Mononuclear cell (primary cell): Measurements from ENCODE around the gene TUBB2A. TPM values are rescaled to one million over a fixed set of nuclear protein-coding genes. Genes with fewer than 3 reads are reported as not detected.

Experiments used
- H3K27me3 ChIP-seq: 2 replicates; pipeline ENCODE4 v1.6.0; 2011; ENCODE audit warnings: low read length, control low read depth; ENCODE audit not compliant: insufficient read depth
- H3K4me1 ChIP-seq: 2 replicates; pipeline ENCODE4 v1.5.1; 2011; ENCODE audit warnings: mild to moderate bottlenecking, low read length, control low read depth; ENCODE audit not compliant: insufficient read depth
- H3K4me3 ChIP-seq: 2 replicates; pipeline ENCODE4 v1.5.1; 2011; ENCODE audit warnings: mild to moderate bottlenecking, low read length, moderate library complexity
- H3K9me3 ChIP-seq: 2 replicates; pipeline ENCODE4 v1.5.1; 2011; ENCODE audit warnings: low read depth, mild to moderate bottlenecking, control low read depth, low read length
- total RNA-seq: library from RNA; depleted of rRNA; stranded (reverse); fragments of >200 nt; gene quantifications from one replicate; pipeline ENCODE4 v1.2.3, GENCODE V29; 2012

Gene TUBB2A
- total RNA-seq, 1 donor, result 14.6 TPM

DNA sequence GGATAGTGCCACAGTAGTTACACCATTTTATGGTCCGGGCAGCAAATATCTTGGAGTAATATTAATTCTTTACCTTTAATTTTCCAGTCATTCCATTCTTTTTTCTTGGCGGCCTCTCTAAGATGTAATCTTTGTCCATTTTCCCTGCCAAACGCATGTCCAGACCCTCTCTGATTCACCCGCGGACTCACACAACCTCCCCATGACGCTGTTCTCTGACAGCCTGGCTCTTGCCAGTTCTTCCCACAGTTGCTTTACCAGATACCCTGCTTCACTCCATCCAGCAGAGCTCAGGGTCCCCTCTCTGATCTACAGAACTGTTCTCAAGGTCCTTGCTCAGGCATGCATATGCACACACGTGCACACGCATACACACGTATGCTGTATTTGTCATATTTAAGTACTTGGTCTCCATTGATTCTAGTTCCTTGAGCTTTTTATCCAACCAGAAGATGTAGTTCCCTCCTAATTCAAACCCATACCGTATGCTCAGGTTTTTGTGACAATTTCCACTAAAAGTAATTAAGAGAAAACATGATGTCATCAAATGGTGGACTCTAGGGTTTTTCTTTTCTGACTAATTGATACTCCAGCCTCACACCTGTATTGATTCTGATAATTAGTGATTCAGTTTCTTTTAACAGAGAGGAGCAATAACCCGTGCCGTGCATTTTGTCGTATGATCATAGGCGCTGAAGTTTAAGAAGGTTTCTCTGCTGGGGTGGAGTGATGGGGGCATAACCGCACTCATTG lies 28.8 kb downstream of the TUBB2A start:
- H3K27me3 ChIP-seq, result no peaks in the 10 kb centered on the region
- H3K9me3 ChIP-seq, result no peaks in the 10 kb centered on the region
- H3K4me3 ChIP-seq, result no peak overlapping the region
- H3K4me1 ChIP-seq, result no peaks in the 10 kb centered on the region

DNA sequence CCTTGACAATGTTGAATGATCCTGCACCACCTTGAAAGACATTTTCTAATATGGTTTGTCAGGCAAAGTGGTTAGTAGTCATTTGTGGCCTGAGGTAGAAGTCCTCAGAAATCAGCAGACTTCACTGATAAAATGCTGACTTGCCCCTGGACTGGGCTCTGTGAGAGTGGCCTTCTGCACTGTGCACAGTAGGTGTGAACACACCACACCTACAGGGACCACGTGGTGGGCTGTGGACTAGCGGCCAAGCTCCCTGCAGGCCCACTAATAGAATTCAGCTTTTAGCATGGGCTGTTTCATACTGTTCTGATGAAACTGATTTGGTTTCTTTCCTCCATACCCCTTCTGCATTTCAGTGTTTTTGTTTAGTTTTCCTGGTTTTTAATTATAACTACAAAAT lies 31.5 kb downstream of the TUBB2A start:
- no peaks in the 10 kb centered on the region for H3K27me3 ChIP-seq
- H3K4me3 ChIP-seq, result no peak overlapping the region
- no peaks in the 10 kb centered on the region for H3K4me1 ChIP-seq
- H3K9me3 ChIP-seq, result no peaks in the 10 kb centered on the region

GRCh38 chr6:3124667-3125066 lies 32.7 kb downstream of the TUBB2A start:
- H3K9me3 ChIP-seq, result no peaks in the 10 kb centered on the region
- no peaks in the 10 kb centered on the region for H3K27me3 ChIP-seq
- H3K4me1 ChIP-seq, result no peaks in the 10 kb centered on the region
- no peak overlapping the region for H3K4me3 ChIP-seq

- Histone ChIP-seq H3K4me3 (no peak overlapping the region), H3K4me1 (peaks cover 12% of the 10 kb centered on the region), H3K27me3 (no peaks in the 10 kb centered on the region), H3K9me3 (no peaks in the 10 kb centered on the region)
These were observed 34.5 kb downstream of the TUBB2A start for GRCh38 chr6:3122823-3123182.

GRCh38 chr6:3120765-3121089 lies 36.6 kb downstream of the TUBB2A start:
- no peaks in the 10 kb centered on the region for H3K9me3 ChIP-seq
- H3K4me3 ChIP-seq, result no peak overlapping the region
- no peaks in the 10 kb centered on the region for H3K27me3 ChIP-seq
- H3K4me1 ChIP-seq, result peaks cover 19% of the 10 kb centered on the region

DNA sequence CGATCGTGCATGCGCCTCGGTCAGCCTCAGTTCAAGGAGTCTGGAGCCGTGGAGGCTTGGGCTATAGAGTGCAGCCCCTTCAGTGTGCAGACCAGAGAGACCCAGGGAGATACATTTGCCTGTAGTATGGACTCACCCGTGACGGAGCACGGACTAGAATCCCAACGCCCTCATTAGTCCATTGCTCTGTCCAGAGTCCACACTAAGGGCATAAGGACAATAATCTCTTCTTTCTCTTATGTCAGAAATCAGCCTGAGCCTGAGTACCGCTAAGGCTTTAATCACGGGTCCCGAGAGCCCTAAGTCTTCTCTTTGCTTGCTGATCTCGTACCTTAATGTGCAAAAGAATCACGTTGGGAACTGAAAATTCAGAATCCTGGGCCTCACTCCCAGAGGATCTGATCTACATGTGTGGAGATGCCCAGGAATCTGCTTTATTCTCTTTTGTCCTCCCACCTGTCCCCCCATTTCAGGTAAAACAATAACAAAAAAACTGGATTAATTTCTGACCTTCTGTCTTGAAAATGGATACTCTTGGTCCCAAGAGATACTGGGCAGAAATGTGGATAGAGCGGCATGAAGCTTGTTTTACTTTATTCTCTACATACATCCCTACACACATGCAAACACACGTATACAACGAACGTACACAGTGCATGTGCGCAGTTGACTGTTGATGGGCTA lies 38.2 kb downstream of the TUBB2A start:
- Histone ChIP-seq H3K9me3 (no peaks in the 10 kb centered on the region), H3K27me3 (no peaks in the 10 kb centered on the region), H3K4me3 (peak overlapping the region; percentile 72), H3K4me1 (peaks cover 19% of the 10 kb centered on the region)

- H3K4me1 ChIP-seq, result peaks cover 19% of the 10 kb centered on the region
- peak within 1 kb of the TSS; percentile 72 for H3K4me3 ChIP-seq
- no peaks in the 10 kb centered on the region for H3K27me3 ChIP-seq
- H3K9me3 ChIP-seq, result no peaks in the 10 kb centered on the region
These were observed 38.8 kb downstream of the TUBB2A start, which contains the start of gene BPHL for GRCh38 chr6:3118353-3119039. TSS of gene BPHL (plus strand) at chr6:3118711. CDS start at chr6:3118741, 30 bp downstream.

DNA sequence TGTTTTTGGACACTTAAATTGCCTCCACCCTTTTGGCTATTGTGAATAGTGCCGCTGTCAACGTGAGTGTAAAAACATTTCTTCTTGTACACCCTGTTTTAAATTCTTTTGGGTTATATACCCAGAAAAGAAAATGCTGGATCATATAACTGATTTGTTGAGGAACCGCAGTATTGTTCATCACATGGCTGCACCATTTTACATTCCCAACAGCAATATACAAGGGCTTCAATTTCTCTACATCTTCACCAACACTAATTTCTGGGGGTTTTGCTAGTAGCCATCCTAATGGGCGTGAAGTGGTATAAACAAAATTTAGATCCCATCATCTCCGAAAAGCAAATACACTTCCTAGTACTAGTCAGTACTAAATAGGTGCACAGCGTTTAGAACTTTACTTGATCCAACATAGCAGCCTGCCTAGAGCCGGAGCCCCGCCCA lies 39.4 kb downstream of the TUBB2A start:
- H3K9me3 ChIP-seq, result no peaks in the 10 kb centered on the region
- peaks cover 19% of the 10 kb centered on the region for H3K4me1 ChIP-seq
- peak overlapping the region; percentile 72 for H3K4me3 ChIP-seq
- H3K27me3 ChIP-seq, result no peaks in the 10 kb centered on the region

- peaks cover 18% of the 10 kb centered on the region for H3K4me1 ChIP-seq
- H3K4me3 ChIP-seq, result no peak overlapping the region
- H3K27me3 ChIP-seq, result no peaks in the 10 kb centered on the region
- no peaks in the 10 kb centered on the region for H3K9me3 ChIP-seq
These were observed 43.0 kb downstream of the TUBB2A start for GRCh38 chr6:3114377-3114776.

GRCh38 chr6:3109761-3110160 lies 47.6 kb downstream of the TUBB2A start:
- Histone ChIP-seq H3K27me3 (no peaks in the 10 kb centered on the region), H3K9me3 (no peaks in the 10 kb centered on the region), H3K4me3 (no peak overlapping the region), H3K4me1 (no peaks in the 10 kb centered on the region)

GRCh38 chr6:3108746-3109414 lies 48.5 kb downstream of the TUBB2A start:
- H3K9me3 ChIP-seq, result no peaks in the 10 kb centered on the region
- H3K27me3 ChIP-seq, result no peaks in the 10 kb centered on the region
- no peak overlapping the region for H3K4me3 ChIP-seq
- H3K4me1 ChIP-seq, result no peaks in the 10 kb centered on the region

Other genes with a start within 250 kb of the TUBB2A start
- gene SERPINB6, start 186.0 kb downstream of the TUBB2A start, total RNA-seq, result 58.4 TPM
- gene NQO2, start 157.7 kb downstream of the TUBB2A start, total RNA-seq, result 14.5 TPM
- gene RIPK1, start 89.0 kb downstream of the TUBB2A start, total RNA-seq, result 19.0 TPM
- gene BPHL, start 38.8 kb downstream of the TUBB2A start, total RNA-seq, result 2.4 TPM
- gene TUBB2B, start 70.1 kb upstream of the TUBB2A start, total RNA-seq, result 0.84 TPM
- gene PSMG4, start 101.4 kb upstream of the TUBB2A start, total RNA-seq, result 11.8 TPM